GM08714 (cell line): ENCODE results near the gene TMCC1.

Experiments
- H3K4me3 ChIP-seq: fragments of 200-500 bp; sonication (Bioruptor generic); 2 replicates; pipeline ENCODE4 v1.5.1; 2014; ENCODE audit warnings: mild to moderate bottlenecking, low read length, inconsistent platforms
- ZNF274 ChIP-seq: IDR thresholded peaks from 2 replicates; pipeline ENCODE4 v1.6.1; 2012; ENCODE audit warnings: mild to moderate bottlenecking, low read depth, low read length

Gene TMCC1

DNA sequence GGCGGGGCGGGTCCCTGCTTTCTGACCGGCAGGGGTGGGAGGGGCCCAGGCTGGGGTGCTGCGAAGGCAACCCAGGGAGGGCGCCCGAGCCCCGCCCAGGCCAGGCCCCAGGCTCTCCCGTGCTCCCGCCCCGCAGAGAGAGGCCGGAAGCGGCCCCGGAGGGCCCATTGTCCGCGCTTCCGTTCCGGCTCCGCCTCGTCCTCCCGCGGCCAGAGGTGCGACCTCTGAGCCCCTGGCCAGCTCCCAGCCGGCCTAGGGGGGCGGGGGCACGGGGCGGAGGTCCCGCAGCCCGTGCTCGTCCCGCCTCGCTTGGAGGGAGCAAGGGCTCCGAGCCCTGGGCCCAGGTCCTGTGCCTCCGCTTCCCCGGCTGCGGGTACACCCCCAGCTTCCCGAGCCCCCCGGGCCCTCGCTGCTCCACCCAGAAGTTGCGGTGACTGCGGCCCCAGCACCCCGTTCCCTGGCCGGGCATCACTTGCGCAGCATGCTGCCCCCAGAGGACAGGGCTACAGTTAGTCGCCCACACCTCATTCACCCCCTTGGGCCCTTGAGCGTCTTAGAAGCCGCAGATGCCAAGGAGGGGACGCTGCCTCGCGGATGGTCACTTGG lies 266.7 kb downstream of the TMCC1 start:
- no peak for TF ChIP-seq ZNF274
- H3K4me3 ChIP-seq, result peak overlapping the region; percentile 66; the same call in 1 of the 2 replicates

GRCh38 chr3:129625072-129625874 lies 268.2 kb downstream of the TMCC1 start:
- no peak overlapping the region for H3K4me3 ChIP-seq
- TF ChIP-seq ZNF274, result no peak

GRCh38 chr3:129624347-129625071 lies 269.0 kb downstream of the TMCC1 start:
- H3K4me3 ChIP-seq, result no peak overlapping the region
- no peak for TF ChIP-seq ZNF274

- no peak for TF ChIP-seq ZNF274
- no peak overlapping the region for H3K4me3 ChIP-seq
These were observed 269.9 kb downstream of the TMCC1 start for GRCh38 chr3:129623447-129624118.

DNA sequence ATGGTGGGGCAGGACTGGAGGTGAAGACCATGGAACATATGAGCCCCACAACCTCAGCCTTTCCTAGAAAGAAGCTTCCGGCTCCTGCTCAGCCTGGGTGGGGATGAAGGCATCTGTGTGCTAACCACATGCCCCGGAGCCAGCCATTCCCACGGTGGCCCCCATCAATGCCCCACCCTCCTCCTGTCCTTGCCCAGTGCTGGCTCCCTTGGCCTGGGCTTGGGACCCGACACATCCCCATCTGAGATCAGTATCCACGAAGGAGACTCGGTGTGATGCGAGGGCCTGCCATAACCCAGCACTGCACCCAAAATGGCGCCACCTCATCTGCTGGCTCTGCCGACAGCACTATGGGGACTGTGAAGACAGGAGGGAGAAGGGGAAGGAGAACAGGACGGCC lies 270.6 kb downstream of the TMCC1 start:
- no peak overlapping the region for H3K4me3 ChIP-seq
- no peak for TF ChIP-seq ZNF274

GRCh38 chr3:129622226-129622874 lies 271.2 kb downstream of the TMCC1 start:
- no peak overlapping the region for H3K4me3 ChIP-seq
- TF ChIP-seq ZNF274, result no peak

DNA sequence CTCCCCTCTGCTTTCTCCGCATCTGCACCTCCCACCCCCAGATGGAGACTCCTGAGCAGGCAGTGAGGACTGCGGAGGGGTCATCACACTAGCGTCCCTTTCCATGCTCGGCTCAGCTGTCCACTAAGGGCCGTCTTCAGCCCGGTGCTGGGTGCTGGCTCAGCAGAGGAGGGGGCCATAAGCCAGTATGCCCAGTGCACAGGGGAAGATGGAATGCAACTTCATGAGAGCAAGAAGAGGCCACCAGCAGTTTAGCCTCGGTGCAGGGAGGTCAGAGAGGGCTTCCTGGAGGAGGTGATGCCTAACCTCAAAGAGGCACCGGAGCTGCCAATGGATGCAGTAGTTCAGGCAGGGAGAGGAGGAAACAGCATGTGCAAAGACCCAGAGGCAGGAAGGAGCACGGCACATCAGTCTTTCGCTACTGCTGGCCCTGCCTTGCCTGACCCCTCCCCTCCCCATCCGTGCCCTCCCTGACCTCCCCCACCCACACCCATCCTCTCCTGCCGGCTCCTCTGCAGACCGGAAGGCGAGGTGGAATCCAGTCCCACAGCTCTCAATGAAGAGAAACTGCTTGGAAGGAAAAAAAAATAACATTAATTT lies 271.8 kb downstream of the TMCC1 start:
- H3K4me3 ChIP-seq, result no peak overlapping the region
- no peak for TF ChIP-seq ZNF274

GRCh38 chr3:129620828-129621559 lies 272.5 kb downstream of the TMCC1 start:
- TF ChIP-seq ZNF274, result no peak
- H3K4me3 ChIP-seq, result no peak overlapping the region

DNA sequence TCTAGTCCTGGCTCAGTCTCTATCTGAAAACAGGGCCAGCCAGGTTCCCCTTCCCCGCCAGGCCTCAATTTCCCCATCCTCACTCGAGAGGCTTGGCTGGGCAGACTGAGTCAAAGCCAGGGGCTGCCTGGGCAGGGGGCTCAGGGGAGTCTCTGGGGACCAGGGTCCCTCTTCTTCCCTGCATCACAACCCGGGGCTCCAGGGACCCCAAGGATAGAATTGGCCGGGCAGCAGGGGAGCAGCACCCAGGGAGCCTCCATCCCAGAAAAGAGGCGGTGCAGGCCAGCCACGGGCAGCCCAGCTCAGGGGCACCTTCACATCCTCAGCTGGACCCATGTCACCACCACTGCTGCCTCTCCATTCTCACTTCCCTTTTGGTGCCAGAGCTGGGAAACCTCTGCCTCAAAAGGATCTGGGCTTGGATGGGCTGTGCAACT lies 273.8 kb downstream of the TMCC1 start:
- no peak for TF ChIP-seq ZNF274
- H3K4me3 ChIP-seq, result no peak overlapping the region

- TF ChIP-seq ZNF274, result no peak
- no peak overlapping the region for H3K4me3 ChIP-seq
These were observed 274.4 kb downstream of the TMCC1 start for GRCh38 chr3:129618901-129619671.

DNA sequence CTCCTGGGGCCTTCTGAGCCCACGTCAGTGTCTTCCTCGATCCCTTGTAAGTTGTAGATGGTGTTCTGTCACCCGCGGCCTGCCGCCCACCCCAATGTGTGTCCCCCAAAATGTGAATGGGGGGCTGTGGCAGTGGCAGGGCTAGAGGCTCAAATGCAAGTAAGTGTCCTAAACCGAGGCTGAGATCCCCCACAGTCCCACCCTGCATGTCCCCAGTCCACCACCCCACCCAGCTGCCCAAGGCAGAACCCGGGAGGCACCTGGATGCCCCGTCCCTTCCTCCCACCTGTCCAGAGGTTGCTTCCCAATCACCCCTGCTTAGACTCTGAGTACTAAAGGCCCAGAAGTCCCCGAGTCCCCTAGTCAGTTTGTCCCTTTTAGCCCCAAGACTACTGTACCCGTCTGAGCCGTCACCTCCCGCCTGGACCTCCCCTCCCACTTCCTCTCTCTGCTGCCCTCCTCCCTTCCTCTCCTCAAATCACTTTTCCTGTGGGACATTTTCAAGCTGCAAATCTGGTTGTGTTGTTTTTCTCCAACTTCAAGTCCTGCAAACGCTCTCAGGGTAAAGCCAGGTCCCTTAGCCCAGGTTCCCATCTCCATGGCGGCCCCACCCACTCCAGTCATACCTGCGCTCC lies 275.2 kb downstream of the TMCC1 start:
- no peak overlapping the region for H3K4me3 ChIP-seq
- TF ChIP-seq ZNF274, result no peak
